Esophagus squamous epithelium (tissue), 5 donors: Measurements from ENCODE around the gene REEP2. TPM values are rescaled to one million over a fixed set of nuclear protein-coding genes. Genes with fewer than 3 reads are reported as not detected.

Experiments used
- DNase-seq: peaks from one replicate; lab custom pipeline; 2025; lab: John Stamatoyannopoulos, UW
- H3K27ac ChIP-seq, 4 donors: fragments of 200-600 bp; sonication (generic); one replicate each; pipeline ENCODE4 v1.5.1; 2016 to 2019; ENCODE audit warnings: mild to moderate bottlenecking in 1 of 4
- H3K27me3 ChIP-seq, 4 donors: fragments of 200-600 bp; sonication (generic); 1 replicate in 3 of 4; 2 replicates in 1 of 4; pipeline versions ENCODE4 v1.5.1 to v1.6.0; 2017 to 2021; ENCODE audit warnings: antibody characterized with exemption in 1 of 4
- H3K36me3 ChIP-seq, 3 donors: fragments of 200-600 bp; sonication (generic); one replicate each; pipeline ENCODE4 v1.5.1; 2016 to 2019
- H3K4me1 ChIP-seq, 3 donors: fragments of 200-600 bp; sonication (generic); one replicate each; pipeline ENCODE4 v1.5.1; 2017 to 2019
- H3K4me3 ChIP-seq, 4 donors: fragments of 200-600 bp; sonication (generic); 1 replicate in 3 of 4; 2 replicates in 1 of 4; pipeline ENCODE4 v1.5.1; 2016 to 2019; ENCODE audit warnings: mild to moderate bottlenecking in 2 of 4, moderate library complexity in 1 of 4
- H3K9me3 ChIP-seq, 3 donors: fragments of 200-600 bp; sonication (generic); one replicate each; pipeline ENCODE4 v1.5.1; 2016 to 2019
- POLR2A ChIP-seq, 4 donors: fragments of 450-650 bp; IDR thresholded peaks; one replicate each; pipeline ENCODE4 v1.6.1; 2017; ENCODE audit warnings: antibody characterized with exemption in 4 of 4, mild to moderate bottlenecking in 4 of 4, moderate library complexity in 3 of 4
- WGBS, 2 donors: methylation state at CpG; one replicate each; pipeline ENCODE4 v1.1.5; 2018; 5-methylcytosine and 5-hydroxymethylcytosine counted together
- intact Hi-C: fragments of 100-400 bp; cut with DNase I; formaldehyde crosslinking; loops from one replicate; pipeline ENCODE4 v1.15.0; 2022
- total RNA-seq, 4 donors: library from RNA; depleted of rRNA; stranded (reverse); fragments of >200 nt; gene quantifications; one replicate each; pipeline ENCODE4 v1.1.0, GENCODE V29; 2016
- TF ChIP-seq, protein P1 (sequence below), 6 experiments: fragments of 450-650 bp in 4 of 6; fragments of 200-600 bp in 2 of 6; sonication (generic) in 2 of 6; IDR thresholded peaks; one replicate each; pipeline ENCODE4 v1.5.1; 2016 to 2019; ENCODE audit warnings: antibody characterized with exemption in 6 of 6, mild to moderate bottlenecking in 4 of 6, moderate library complexity in 4 of 6
- donor health status: DM: yes; HTN: yes; CAD: no.

The REEP2 gene
- total RNA-seq, 4 donors from 2014 or later, result 0.11 to 3.8 (median 0.20) TPM

GRCh38 chr5:138444774-138445546 is 6.1 kb downstream of the REEP2 start:
- Histone ChIP-seq H3K36me3 (no peaks in the 10 kb centered on the region), H3K9me3 (no peaks in the 10 kb centered on the region), H3K27ac (no peak overlapping the region), H3K4me1 (peaks cover 5 to 10% (median 6%) of the 10 kb centered on the region in 3 donors), H3K4me3 (no peak overlapping the region), H3K27me3 (no peaks in the 10 kb centered on the region)
- DNase-seq, result no peak
- no peak for TF ChIP-seq POLR2A (IDR thresholded peaks at IDR 0.05)
- TF ChIP-seq, protein P1, sequence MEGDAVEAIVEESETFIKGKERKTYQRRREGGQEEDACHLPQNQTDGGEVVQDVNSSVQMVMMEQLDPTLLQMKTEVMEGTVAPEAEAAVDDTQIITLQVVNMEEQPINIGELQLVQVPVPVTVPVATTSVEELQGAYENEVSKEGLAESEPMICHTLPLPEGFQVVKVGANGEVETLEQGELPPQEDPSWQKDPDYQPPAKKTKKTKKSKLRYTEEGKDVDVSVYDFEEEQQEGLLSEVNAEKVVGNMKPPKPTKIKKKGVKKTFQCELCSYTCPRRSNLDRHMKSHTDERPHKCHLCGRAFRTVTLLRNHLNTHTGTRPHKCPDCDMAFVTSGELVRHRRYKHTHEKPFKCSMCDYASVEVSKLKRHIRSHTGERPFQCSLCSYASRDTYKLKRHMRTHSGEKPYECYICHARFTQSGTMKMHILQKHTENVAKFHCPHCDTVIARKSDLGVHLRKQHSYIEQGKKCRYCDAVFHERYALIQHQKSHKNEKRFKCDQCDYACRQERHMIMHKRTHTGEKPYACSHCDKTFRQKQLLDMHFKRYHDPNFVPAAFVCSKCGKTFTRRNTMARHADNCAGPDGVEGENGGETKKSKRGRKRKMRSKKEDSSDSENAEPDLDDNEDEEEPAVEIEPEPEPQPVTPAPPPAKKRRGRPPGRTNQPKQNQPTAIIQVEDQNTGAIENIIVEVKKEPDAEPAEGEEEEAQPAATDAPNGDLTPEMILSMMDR (IDR thresholded peaks at IDR 0.05), result no peak
- intact Hi-C loops, result no loop called here
- WGBS, 2 donors, result 85 to 88% methylated on average over 5 of the region's 22 CpGs

DNA sequence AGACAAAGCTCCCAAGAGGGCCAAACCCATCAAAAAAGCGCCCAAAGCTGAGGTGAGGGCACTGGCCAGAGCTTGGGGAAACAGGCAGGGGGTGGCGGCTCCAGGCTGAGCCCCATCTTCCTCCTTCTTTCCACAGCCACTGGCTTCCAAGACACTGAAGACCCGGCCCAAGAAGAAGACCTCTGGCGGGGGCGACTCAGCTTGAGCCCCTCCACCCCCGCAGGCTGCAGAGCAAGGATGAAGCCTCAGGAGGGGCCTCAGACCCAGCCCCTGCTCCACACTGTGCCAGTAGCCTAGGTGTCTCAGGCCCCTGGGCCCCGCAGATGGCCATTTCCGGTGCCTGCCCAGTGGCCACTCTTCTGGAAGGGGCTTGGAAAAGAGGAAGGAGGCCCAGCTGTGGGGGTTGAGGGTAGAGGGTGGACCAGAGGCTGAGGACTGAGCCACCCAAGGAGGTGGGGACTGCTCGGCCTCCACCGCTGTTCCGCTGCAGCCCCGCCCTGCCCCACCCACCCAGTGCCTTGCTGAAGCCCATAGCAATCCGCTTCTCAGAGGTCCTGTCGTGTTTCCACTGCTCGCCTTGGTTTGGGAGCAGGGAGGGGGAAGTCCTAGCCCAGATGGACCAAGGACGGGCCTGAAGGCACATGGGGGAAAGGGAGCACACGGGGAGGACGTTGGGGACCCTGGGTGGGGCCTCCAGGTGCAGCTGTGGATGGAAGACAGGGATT is 6.9 kb downstream of the REEP2 start:
- H3K27ac ChIP-seq, result no peak overlapping the region
- H3K4me3 ChIP-seq, result no peak overlapping the region
- no peaks in the 10 kb centered on the region for H3K27me3 ChIP-seq
- peaks cover 9 to 11% (median 9%) of the 10 kb centered on the region in 3 donors for H3K4me1 ChIP-seq
- intact Hi-C loops, result no loop called here
- no peak for DNase-seq
- WGBS, 2 donors, result 73% methylated on average over 4 of the region's 18 CpGs; no CpG with 5 or more reads in 1 of the 2 donors
- H3K9me3 ChIP-seq, result no peaks in the 10 kb centered on the region
- no peaks in the 10 kb centered on the region for H3K36me3 ChIP-seq
- TF ChIP-seq, protein P1 (IDR thresholded peaks at IDR 0.05), result no peak

GRCh38 chr5:138448070-138448469 is 9.2 kb downstream of the REEP2 start:
- H3K9me3 ChIP-seq, result no peaks in the 10 kb centered on the region
- 83 to 86% methylated on average over 6 of the region's 6 CpGs for WGBS, 2 donors
- no peak overlapping the region for H3K4me3 ChIP-seq
- intact Hi-C loops, result no loop called here
- DNase-seq, result no peak
- TF ChIP-seq, protein P1 (IDR thresholded peaks at IDR 0.05), result no peak
- no peak for TF ChIP-seq POLR2A (IDR thresholded peaks at IDR 0.05)
- H3K36me3 ChIP-seq, result no peaks in the 10 kb centered on the region
- peaks cover 9 to 11% (median 9%) of the 10 kb centered on the region in 3 donors for H3K4me1 ChIP-seq
- H3K27me3 ChIP-seq, result no peaks in the 10 kb centered on the region
- no peak overlapping the region for H3K27ac ChIP-seq

- intact Hi-C loops, result no loop called here
- no peak overlapping the region for H3K27ac ChIP-seq
- no peaks in the 10 kb centered on the region for H3K9me3 ChIP-seq
- no peak for TF ChIP-seq POLR2A (IDR thresholded peaks at IDR 0.05)
- TF ChIP-seq, protein P1 (IDR thresholded peaks at IDR 0.05), result no peak
- H3K4me1 ChIP-seq, result peaks cover 9 to 11% (median 9%) of the 10 kb centered on the region in 3 donors
- 71 to 78% methylated on average over 8 to 9 of the region's 9 CpGs for WGBS, 2 donors
- H3K36me3 ChIP-seq, result no peaks in the 10 kb centered on the region
- no peaks in the 10 kb centered on the region for H3K27me3 ChIP-seq
- DNase-seq, result no peak
- no peak overlapping the region for H3K4me3 ChIP-seq
These were observed 9.9 kb downstream of the REEP2 start for GRCh38 chr5:138448481-138449398.
